Spleen (tissue), 11 donors: ENCODE measurements around the gene CDK19. TPM values are rescaled to one million over a fixed set of nuclear protein-coding genes. Genes with fewer than 3 reads are reported as not detected.

Source experiments
- DNase-seq: peaks from one replicate; pipeline ENCODE4 v3.0.0-alpha.2; 2020
- H3K27ac ChIP-seq, 8 donors: fragments of 200-600 bp; sonication (generic) in 7 of 8; 1 replicate in 4 of 8; 2 replicates in 4 of 8; pipeline versions ENCODE4 v1.5.0 to v1.8.0; 2016 to 2021; ENCODE audit warnings: inconsistent platforms in 4 of 8, mild to moderate bottlenecking in 4 of 8, moderate library complexity in 1 of 8
- H3K27me3 ChIP-seq, 7 donors: fragments of 200-600 bp; sonication (generic) in 6 of 7; replicated peaks in 1 of 7; 1 replicate in 4 of 7; 2 replicates in 3 of 7; pipeline versions ENCODE4 v1.5.0 to v1.8.0; 2016 to 2021; ENCODE audit warnings: inconsistent platforms in 3 of 7, mild to moderate bottlenecking in 1 of 7
- H3K36me3 ChIP-seq, 6 donors: fragments of 200-600 bp; sonication (generic) in 5 of 6; 1 replicate in 4 of 6; 2 replicates in 2 of 6; pipeline versions ENCODE4 v1.5.0 to v1.8.0; 2016 to 2021; ENCODE audit warnings: inconsistent platforms in 2 of 6
- H3K4me1 ChIP-seq, 6 donors: fragments of 200-600 bp; sonication (generic) in 5 of 6; 1 replicate in 3 of 6; 2 replicates in 3 of 6; pipeline versions ENCODE4 v1.5.0 to v1.8.0; 2016 to 2021; ENCODE audit warnings: inconsistent platforms in 3 of 6
- H3K4me3 ChIP-seq, 8 donors: fragments of 200-600 bp; sonication (generic) in 7 of 8; 1 replicate in 4 of 8; 2 replicates in 4 of 8; pipeline versions ENCODE4 v1.5.0 to v1.8.0; 2016 to 2021; ENCODE audit warnings: inconsistent platforms in 4 of 8, mild to moderate bottlenecking in 4 of 8, moderate library complexity in 2 of 8
- H3K9me3 ChIP-seq, 8 donors: fragments of 200-600 bp; sonication (generic) in 7 of 8; 1 replicate in 4 of 8; 2 replicates in 4 of 8; pipeline versions ENCODE4 v1.5.0 to v1.8.0; 2016 to 2021; ENCODE audit warnings: inconsistent platforms in 4 of 8
- POLR2A ChIP-seq, 3 donors: fragments of 450-650 bp; IDR thresholded peaks; one replicate each; pipeline ENCODE4 v1.5.1; 2017; ENCODE audit warnings: antibody characterized with exemption in 3 of 3, mild to moderate bottlenecking in 1 of 3
- POLR2AphosphoS5 ChIP-seq, 3 donors: sonication (generic); formaldehyde crosslinking; IDR thresholded peaks; one replicate each; pipeline ENCODE4 v1.5.1; 2017; ENCODE audit warnings: antibody characterized with exemption in 3 of 3
- WGBS, 5 donors: extraction: QIAGEN DNeasy Blood & Tissue Kit in 3 of 5; methylation state at CpG; one replicate each; pipeline versions ENCODE4 v1.1.5 to v1.1.7; 2013 to 2018; 5-methylcytosine and 5-hydroxymethylcytosine counted together
- intact Hi-C: fragments of 100-400 bp; cut with DNase I; formaldehyde crosslinking; loops from one replicate; pipeline ENCODE4 v1.15.0; 2023; ENCODE audit warnings: low total_unique reads
- polyA plus RNA-seq, 3 donors: library from polyadenylated mRNA; stranded (reverse); fragments of 200-250 nt; gene quantifications; one replicate each; pipeline ENCODE4 v1.2.1, GENCODE V29; 2013
- total RNA-seq, 7 donors: library from RNA; depleted of rRNA in 3 of 7; stranded (reverse); fragments of >200 nt in 3 of 7; fragmentation: NEBNext Ultra II Directional in 4 of 7; extraction: Animal tissue kit (Norgen Biotek cat#: 25700) in 4 of 7; gene quantifications; one replicate each; pipeline versions ENCODE4 v1.1.0 to v1.2.1, GENCODE V29; 2016 to 2021
- TF ChIP-seq, protein P1 (sequence below), 11 experiments: fragments of 200-600 bp in 7 of 11; fragments of 450-650 bp in 4 of 11; sonication (generic) in 4 of 11; IDR thresholded peaks in 8 of 11; conservative IDR thresholded peaks in 3 of 11; 1 replicate in 7 of 11; 2 replicates in 4 of 11; pipeline versions ENCODE4 v1.4.0 to v1.8.0; 2016 to 2021; ENCODE audit warnings: antibody characterized with exemption in 11 of 11, inconsistent platforms in 4 of 11, mild to moderate bottlenecking in 1 of 11
- donor health status: healthy with polysubstance abuse.
- donor health status: DM: no; HTN: no; CAD: no; lungs with moderate emphysema.
- donor health status: DM: no; HTN: no; CAD: no.
- donor health status: Bipolar disorder and iron deficiency.
- donor health status: healthy.
- donor health status: DM: no; HTN: no; CAD: no.
- donor health status: DM: yes; HTN: yes; CAD: no.

CDK19 gene
- total and polyA plus RNA-seq, 10 donors: 7.9 to 29.8 (median 21.7) TPM

DNA sequence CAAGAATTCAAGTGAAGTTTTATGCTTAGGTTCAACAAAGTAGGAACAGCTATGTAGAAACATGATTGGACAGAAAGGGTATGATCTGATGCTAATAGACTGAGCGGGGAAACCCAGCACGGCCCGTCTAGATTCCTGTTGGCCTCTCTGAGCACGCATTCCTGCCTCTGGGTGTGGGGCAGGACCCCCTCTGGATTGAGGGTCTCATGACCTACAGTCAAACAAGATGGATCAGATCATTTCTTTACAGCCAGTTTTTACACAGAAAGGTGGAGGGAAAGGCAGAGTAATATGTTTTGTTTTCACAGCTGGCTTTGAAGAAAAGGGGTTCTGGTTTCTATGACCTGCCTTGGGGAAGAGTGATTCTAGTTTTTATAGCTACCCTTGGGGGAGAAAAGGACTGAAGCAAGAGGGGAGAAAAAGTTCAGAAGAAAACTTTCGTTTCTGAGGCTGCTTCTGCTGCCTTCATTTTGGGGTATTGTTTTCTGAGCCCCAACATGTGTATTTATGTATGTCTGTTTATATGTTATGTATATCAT, 239.3 kb downstream of the CDK19 start:
- intact Hi-C loops: no loop called here
- TF ChIP-seq, protein P1, sequence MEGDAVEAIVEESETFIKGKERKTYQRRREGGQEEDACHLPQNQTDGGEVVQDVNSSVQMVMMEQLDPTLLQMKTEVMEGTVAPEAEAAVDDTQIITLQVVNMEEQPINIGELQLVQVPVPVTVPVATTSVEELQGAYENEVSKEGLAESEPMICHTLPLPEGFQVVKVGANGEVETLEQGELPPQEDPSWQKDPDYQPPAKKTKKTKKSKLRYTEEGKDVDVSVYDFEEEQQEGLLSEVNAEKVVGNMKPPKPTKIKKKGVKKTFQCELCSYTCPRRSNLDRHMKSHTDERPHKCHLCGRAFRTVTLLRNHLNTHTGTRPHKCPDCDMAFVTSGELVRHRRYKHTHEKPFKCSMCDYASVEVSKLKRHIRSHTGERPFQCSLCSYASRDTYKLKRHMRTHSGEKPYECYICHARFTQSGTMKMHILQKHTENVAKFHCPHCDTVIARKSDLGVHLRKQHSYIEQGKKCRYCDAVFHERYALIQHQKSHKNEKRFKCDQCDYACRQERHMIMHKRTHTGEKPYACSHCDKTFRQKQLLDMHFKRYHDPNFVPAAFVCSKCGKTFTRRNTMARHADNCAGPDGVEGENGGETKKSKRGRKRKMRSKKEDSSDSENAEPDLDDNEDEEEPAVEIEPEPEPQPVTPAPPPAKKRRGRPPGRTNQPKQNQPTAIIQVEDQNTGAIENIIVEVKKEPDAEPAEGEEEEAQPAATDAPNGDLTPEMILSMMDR (IDR thresholded peaks at IDR 0.05 in 8 of 11, conservative IDR thresholded peaks at IDR 0.05 in 3 of 11): no peak
- TF ChIP-seq POLR2A (IDR thresholded peaks at IDR 0.05) (no peak), POLR2AphosphoS5 (IDR thresholded peaks at IDR 0.05) (no peak)
- Histone ChIP-seq H3K36me3 (no peaks in the 10 kb centered on the region), H3K27ac (no peak overlapping the region), H3K27me3 (no peaks in the 10 kb centered on the region), H3K4me1 (no peaks in the 10 kb centered on the region), H3K4me3 (no peak overlapping the region), H3K9me3 (no peaks in the 10 kb centered on the region)
- 53 to 88% (median 84%) methylated on average over 5 of the region's 5 CpGs for WGBS, 5 donors
- DNase-seq: no peak

DNA sequence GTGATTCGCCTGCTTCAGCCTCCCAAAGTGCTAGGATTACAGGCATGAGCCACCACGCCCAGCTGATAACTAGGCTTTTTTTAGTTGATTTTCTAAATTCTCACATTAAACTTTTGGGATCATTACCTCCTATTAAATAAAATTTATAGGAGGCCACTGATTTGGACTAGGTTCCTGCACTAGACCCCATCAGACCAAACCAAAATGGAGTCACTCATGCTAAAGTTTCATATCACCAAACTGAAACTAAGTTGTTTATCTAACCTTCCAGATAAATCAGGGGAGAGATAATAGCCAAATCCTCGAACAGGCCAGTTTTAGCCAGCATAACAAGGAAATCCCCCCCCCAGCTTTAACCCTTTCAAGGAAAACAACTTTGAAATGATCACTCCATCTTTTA, 240.5 kb downstream of the CDK19 start:
- no peak overlapping the region for H3K4me3 ChIP-seq
- H3K36me3 ChIP-seq: no peaks in the 10 kb centered on the region
- no peaks in the 10 kb centered on the region for H3K27me3 ChIP-seq
- DNase-seq: no peak
- no peak for TF ChIP-seq POLR2AphosphoS5 (IDR thresholded peaks at IDR 0.05)
- no peak for TF ChIP-seq POLR2A (IDR thresholded peaks at IDR 0.05)
- TF ChIP-seq, protein P1 (IDR thresholded peaks at IDR 0.05 in 8 of 11, conservative IDR thresholded peaks at IDR 0.05 in 3 of 11): no peak
- no peaks in the 10 kb centered on the region for H3K9me3 ChIP-seq
- H3K4me1 ChIP-seq: no peaks in the 10 kb centered on the region
- intact Hi-C loops: no loop called here
- 76 to 94% (median 83%) methylated on average over 3 of the region's 3 CpGs for WGBS, 5 donors
- H3K27ac ChIP-seq: no peak overlapping the region

DNA sequence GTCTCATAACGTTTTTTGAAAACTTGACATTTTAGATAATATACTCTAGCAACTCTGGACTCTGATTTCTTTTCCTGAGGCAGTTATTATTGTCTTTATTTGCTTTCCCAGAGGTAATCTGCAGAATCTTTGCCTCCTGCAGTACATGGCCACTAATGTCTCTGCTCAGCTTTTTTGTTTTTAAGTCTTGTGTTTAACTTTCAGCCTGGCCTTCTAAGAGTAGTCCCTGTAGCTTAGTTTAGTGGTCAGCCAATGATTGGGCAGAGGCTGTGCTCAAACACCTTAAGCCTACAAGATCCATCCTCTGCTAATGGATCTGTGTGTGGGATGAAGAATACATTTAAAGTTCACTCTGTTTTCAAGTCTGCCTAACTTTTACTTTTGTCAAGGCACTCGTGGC, 241.7 kb downstream of the CDK19 start:
- no peak overlapping the region for H3K27ac ChIP-seq
- intact Hi-C loops: no loop called here
- WGBS, 5 donors: 64 to 82% (median 70%) methylated on average over 2 of the region's 2 CpGs
- no peak overlapping the region for H3K4me3 ChIP-seq
- TF ChIP-seq, protein P1 (IDR thresholded peaks at IDR 0.05 in 8 of 11, conservative IDR thresholded peaks at IDR 0.05 in 3 of 11): no peak
- TF ChIP-seq POLR2AphosphoS5 (IDR thresholded peaks at IDR 0.05) (no peak), POLR2A (IDR thresholded peaks at IDR 0.05) (no peak)
- no peak for DNase-seq
- H3K9me3 ChIP-seq: no peaks in the 10 kb centered on the region
- H3K27me3 ChIP-seq: no peaks in the 10 kb centered on the region
- H3K4me1 ChIP-seq: no peaks in the 10 kb centered on the region
- H3K36me3 ChIP-seq: no peaks in the 10 kb centered on the region

DNA sequence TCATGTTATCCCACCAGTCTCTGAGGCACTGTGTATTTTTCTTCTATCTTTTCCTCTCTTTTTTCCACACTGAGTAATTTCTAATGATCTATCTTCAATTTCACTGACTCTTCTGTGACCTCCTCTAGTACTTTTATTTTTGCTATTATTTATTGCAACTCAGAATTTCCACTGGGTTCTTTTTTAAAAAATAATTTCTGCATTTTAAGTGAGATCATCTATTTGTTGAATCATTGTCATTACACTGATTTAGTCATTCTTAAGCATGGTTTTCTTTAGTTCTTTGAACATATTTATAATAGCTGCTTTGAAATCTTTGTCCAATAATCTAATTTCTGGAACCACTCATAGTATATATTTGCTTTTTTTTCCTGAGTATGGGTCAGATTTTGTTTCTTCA, 242.1 kb downstream of the CDK19 start:
- no peak for DNase-seq
- TF ChIP-seq, protein P1 (IDR thresholded peaks at IDR 0.05 in 8 of 11, conservative IDR thresholded peaks at IDR 0.05 in 3 of 11): no peak
- TF ChIP-seq POLR2A (IDR thresholded peaks at IDR 0.05) (no peak), POLR2AphosphoS5 (IDR thresholded peaks at IDR 0.05) (no peak)
- Histone ChIP-seq H3K9me3 (no peaks in the 10 kb centered on the region), H3K36me3 (no peaks in the 10 kb centered on the region), H3K4me1 (peaks cover 0 to 4% (median 0%) of the 10 kb centered on the region in 6 donors), H3K27me3 (no peaks in the 10 kb centered on the region), H3K4me3 (no peak overlapping the region), H3K27ac (no peak overlapping the region)
- intact Hi-C loops: no loop called here
